SU-DHL-6 (cell line): ENCODE measurements around the gene PLB1.

Source experiments
- H2AFZ ChIP-seq: fragments of 200-600 bp; sonication (generic); 2 replicates; pipeline ENCODE4 v1.6.1; 2014; ENCODE audit warnings: low read depth, mild to moderate bottlenecking, moderate library complexity, mixed read lengths, antibody characterized with exemption, low read length; ENCODE audit not compliant: severe bottlenecking
- H3F3A ChIP-seq: fragments of 200-600 bp; shearing (Covaris generic); 2 replicates; pipeline ENCODE4 v1.6.0; 2016; ENCODE audit warnings: antibody characterized with exemption, mild to moderate bottlenecking; ENCODE audit not compliant: insufficient read depth
- H3K27ac ChIP-seq: fragments of 200-600 bp; sonication (generic); 2 replicates; pipeline ENCODE4 v1.5.1; 2016; ENCODE audit warnings: low read depth, mild to moderate bottlenecking, low read length, moderate library complexity, mixed read lengths
- H3K27me3 ChIP-seq: fragments of 200-600 bp; sonication (generic), shearing (Covaris generic); 2 replicates; pipeline ENCODE4 v1.6.0; 2014; ENCODE audit warnings: mild to moderate bottlenecking, low read length
- H3K36me3 ChIP-seq: fragments of 200-600 bp; sonication (generic); 2 replicates; pipeline ENCODE4 v1.6.1; 2014; ENCODE audit warnings: mild to moderate bottlenecking, low read length, mixed read lengths
- H3K4me2 ChIP-seq: fragments of 300-600, 200-600 bp; shearing (Covaris generic), sonication (generic); 2 replicates; pipeline ENCODE4 v1.6.0; 2014; ENCODE audit warnings: low read length, low read depth, mild to moderate bottlenecking; ENCODE audit not compliant: poor library complexity, severe bottlenecking
- H3K4me3 ChIP-seq: fragments of 200-600 bp; sonication (generic); 2 replicates; pipeline ENCODE4 v1.5.1; 2014; ENCODE audit warnings: antibody characterized with exemption, low read length, mild to moderate bottlenecking, mixed read lengths; ENCODE audit not compliant: insufficient read depth, poor library complexity, severe bottlenecking
- H3K79me2 ChIP-seq: fragments of 200-600 bp; sonication (generic); 2 replicates; pipeline ENCODE4 v1.6.1; 2014; ENCODE audit warnings: mild to moderate bottlenecking, low read length, moderate library complexity; ENCODE audit not compliant: insufficient read depth
- H3K9ac ChIP-seq: fragments of 200-600 bp; sonication (generic); 2 replicates; pipeline ENCODE4 v1.7.0; 2014; ENCODE audit warnings: mild to moderate bottlenecking, low read length
- H3K9me2 ChIP-seq: fragments of 200-600 bp; sonication (generic); replicated peaks from 2 replicates; pipeline ENCODE4 v1.6.1; 2014; ENCODE audit warnings: low read length; ENCODE audit not compliant: insufficient read depth
- H3K9me3 ChIP-seq: fragments of 200-600 bp; sonication (generic); 2 replicates; pipeline ENCODE4 v1.6.1; 2014; ENCODE audit warnings: low read length, mixed read lengths; ENCODE audit not compliant: insufficient read depth
- H4K20me1 ChIP-seq: fragments of 200-600 bp; sonication (generic); 2 replicates; pipeline ENCODE4 v1.6.1; 2014; ENCODE audit warnings: low read depth, mild to moderate bottlenecking, antibody characterized with exemption, low read length, moderate library complexity, mixed read lengths
- EZH2phosphoT487 ChIP-seq: fragments of 200-600 bp; sonication (generic), shearing (Covaris generic); conservative IDR thresholded peaks from 2 replicates; pipeline ENCODE4 v1.6.1; 2018; ENCODE audit warnings: mild to moderate bottlenecking, antibody characterized with exemption, low read length, moderate library complexity, mixed read lengths
- TF ChIP-seq, protein P1 (sequence below): fragments of 200-600 bp; sonication (generic); IDR thresholded peaks from one replicate; pipeline ENCODE4 v1.5.1; 2017; ENCODE audit warnings: antibody characterized with exemption, mild to moderate bottlenecking, low read length, moderate library complexity; ENCODE audit not compliant: insufficient read depth, poor library complexity, severe bottlenecking

PLB1 gene

DNA sequence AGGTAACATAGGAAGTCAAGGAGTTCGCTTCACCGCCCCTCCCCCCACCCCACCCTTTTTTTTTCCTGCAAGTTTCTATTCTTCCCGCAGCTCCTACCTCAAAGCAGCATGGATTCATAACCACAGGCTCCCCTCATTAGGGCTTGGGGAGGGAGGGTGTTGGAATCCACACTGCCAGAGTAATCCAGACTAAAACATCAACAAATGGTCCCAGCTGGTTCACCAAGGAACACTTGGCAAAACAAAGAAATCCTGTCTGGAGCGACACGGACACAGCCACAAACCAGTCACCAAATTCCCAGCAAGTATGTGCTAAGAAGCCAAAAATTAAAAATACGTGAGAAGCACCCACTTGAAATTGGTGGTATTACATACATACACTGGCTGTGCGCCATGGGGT lies 148.9 kb downstream of the PLB1 start:
- Histone ChIP-seq H3K4me2 (no peak overlapping the region), H3K27me3 (no peaks in the 10 kb centered on the region), H3K9me3 (no peaks in the 10 kb centered on the region), H2AFZ (no peak overlapping the region), H3K4me3 (no peak overlapping the region), H3K9ac (no peak overlapping the region), H3K36me3 (no peaks in the 10 kb centered on the region), H3F3A (no peaks in the 10 kb centered on the region), H3K27ac (no peak overlapping the region), H3K79me2 (no peaks in the 10 kb centered on the region), H3K9me2 (no peaks in the 10 kb centered on the region), H4K20me1 (no peaks in the 10 kb centered on the region)
- no peak for TF ChIP-seq EZH2phosphoT487
- TF ChIP-seq, protein P1, sequence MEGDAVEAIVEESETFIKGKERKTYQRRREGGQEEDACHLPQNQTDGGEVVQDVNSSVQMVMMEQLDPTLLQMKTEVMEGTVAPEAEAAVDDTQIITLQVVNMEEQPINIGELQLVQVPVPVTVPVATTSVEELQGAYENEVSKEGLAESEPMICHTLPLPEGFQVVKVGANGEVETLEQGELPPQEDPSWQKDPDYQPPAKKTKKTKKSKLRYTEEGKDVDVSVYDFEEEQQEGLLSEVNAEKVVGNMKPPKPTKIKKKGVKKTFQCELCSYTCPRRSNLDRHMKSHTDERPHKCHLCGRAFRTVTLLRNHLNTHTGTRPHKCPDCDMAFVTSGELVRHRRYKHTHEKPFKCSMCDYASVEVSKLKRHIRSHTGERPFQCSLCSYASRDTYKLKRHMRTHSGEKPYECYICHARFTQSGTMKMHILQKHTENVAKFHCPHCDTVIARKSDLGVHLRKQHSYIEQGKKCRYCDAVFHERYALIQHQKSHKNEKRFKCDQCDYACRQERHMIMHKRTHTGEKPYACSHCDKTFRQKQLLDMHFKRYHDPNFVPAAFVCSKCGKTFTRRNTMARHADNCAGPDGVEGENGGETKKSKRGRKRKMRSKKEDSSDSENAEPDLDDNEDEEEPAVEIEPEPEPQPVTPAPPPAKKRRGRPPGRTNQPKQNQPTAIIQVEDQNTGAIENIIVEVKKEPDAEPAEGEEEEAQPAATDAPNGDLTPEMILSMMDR, result no peak

DNA sequence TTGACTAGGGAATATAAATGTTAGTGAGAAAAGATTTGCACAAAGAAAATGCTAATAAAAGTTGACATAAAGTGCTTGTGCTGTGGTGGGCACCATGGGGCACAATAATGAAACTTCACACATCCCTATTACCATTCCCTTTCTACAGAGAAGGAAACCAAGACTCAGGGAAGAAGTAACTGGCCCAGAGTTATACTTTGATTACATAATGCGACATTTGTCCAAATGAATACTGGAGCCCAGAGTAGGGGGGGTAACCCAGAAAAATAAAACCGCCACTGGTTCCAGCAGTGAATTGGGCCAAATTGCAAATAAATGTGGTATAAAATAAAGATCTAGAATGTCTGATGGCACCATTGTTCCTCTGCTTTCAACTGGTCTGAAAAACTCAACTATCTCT lies 149.7 kb downstream of the PLB1 start:
- no peak overlapping the region for H2AFZ ChIP-seq
- no peaks in the 10 kb centered on the region for H3F3A ChIP-seq
- no peaks in the 10 kb centered on the region for H3K9me3 ChIP-seq
- H3K4me3 ChIP-seq, result no peak overlapping the region
- H3K27me3 ChIP-seq, result no peaks in the 10 kb centered on the region
- H3K27ac ChIP-seq, result no peak overlapping the region
- TF ChIP-seq, protein P1, result no peak
- TF ChIP-seq EZH2phosphoT487, result no peak
- H3K9ac ChIP-seq, result no peak overlapping the region
- no peaks in the 10 kb centered on the region for H4K20me1 ChIP-seq
- H3K9me2 ChIP-seq, result no peaks in the 10 kb centered on the region
- H3K36me3 ChIP-seq, result no peaks in the 10 kb centered on the region
- H3K79me2 ChIP-seq, result no peaks in the 10 kb centered on the region
- no peak overlapping the region for H3K4me2 ChIP-seq

DNA sequence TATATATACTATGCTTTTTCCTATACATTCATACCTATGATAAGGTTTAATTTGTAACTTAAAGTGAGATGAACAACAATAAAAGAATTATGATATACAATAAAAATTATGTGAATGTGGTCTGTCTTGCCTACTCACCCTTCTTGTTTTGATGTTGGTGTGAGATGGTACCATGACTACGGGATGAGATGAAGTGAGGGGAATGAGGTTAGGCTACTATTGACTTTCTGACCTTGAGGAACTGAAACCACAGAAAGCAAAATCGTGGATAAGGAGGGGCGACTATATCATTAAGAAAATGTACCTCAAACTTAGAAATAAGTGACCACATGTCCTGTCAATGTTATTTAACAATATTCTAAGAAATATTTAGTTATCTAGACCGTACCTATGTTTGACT lies 151.8 kb downstream of the PLB1 start:
- H2AFZ ChIP-seq, result no peak overlapping the region

More for the DNA sequence above, 151.8 kb downstream of the PLB1 start:
- no peak for TF ChIP-seq EZH2phosphoT487
- TF ChIP-seq, protein P1, result no peak
- H3K9ac ChIP-seq, result no peak overlapping the region
- H3K9me2 ChIP-seq, result no peaks in the 10 kb centered on the region
- H3K79me2 ChIP-seq, result no peaks in the 10 kb centered on the region
- H3K4me3 ChIP-seq, result no peak overlapping the region
- no peaks in the 10 kb centered on the region for H3K9me3 ChIP-seq
- H3K27ac ChIP-seq, result no peak overlapping the region
- H3K36me3 ChIP-seq, result no peaks in the 10 kb centered on the region
- H4K20me1 ChIP-seq, result no peaks in the 10 kb centered on the region
- H3K27me3 ChIP-seq, result no peaks in the 10 kb centered on the region
- no peaks in the 10 kb centered on the region for H3F3A ChIP-seq
- no peak overlapping the region for H3K4me2 ChIP-seq
